ENCODE measurements around the gene TMEM231. TPM values are rescaled to one million over a fixed set of nuclear protein-coding genes. Genes with fewer than 3 reads are reported as not detected.
A peak's percentile ranks its signal among the peaks of the same experiment; 100 is the strongest.
"Not testable (repeated sequence)": the region's sequence is repeated elsewhere in the genome, so short reads cannot be mapped to it uniquely, and the experiment has no call there.

The TMEM231 gene
- total and polyA plus RNA-seq, 12 donors: 2.6 to 13.4 (median 8.7) TPM

DNA sequence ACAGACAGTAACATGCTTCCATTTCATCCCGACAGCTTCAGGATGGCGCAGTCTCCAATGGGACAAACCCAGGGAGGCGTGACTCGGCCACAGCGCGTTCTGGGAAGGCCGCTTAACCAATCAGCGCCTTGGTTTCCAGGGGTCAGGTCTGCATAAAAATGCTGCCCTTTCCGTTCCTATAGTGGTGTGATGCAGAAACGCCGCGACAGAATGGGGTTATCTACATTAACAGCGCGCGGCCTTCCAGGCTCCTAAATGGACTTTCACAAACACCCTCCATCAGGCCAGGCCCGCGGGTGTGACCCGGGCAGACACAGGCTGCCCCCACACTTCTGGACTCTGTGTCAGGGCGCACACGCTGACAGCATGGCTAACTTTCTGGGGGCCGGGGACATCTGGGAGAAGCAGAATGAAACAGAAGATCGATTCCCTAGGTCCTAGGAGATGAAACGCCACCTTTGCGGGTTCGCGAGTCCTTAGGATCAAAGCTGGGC is 792 bp downstream of the TMEM231 start:
- ATAC-seq (peak; percentile 75 to 89 (median 83)), DNase-seq (peak; percentile 78 to 88)
- Histone ChIP-seq H3K36me3 (no peaks in the 10 kb centered on the region), H3K27me3 (no peaks in the 10 kb centered on the region), H3K4me1 (peaks cover 5 to 46% (median 15%) of the 10 kb centered on the region in 9 donors), H3K9me3 (no peaks in the 10 kb centered on the region), H3K4me3 (peak overlapping the region; percentile 47 to 89 (median 72)), H3K27ac (peak overlapping the region; percentile 43 to 90 (median 86))
- WGBS, 2 donors: 1 to 3% methylated on average over 26 of the region's 26 CpGs
- TF ChIP-seq, protein P1, sequence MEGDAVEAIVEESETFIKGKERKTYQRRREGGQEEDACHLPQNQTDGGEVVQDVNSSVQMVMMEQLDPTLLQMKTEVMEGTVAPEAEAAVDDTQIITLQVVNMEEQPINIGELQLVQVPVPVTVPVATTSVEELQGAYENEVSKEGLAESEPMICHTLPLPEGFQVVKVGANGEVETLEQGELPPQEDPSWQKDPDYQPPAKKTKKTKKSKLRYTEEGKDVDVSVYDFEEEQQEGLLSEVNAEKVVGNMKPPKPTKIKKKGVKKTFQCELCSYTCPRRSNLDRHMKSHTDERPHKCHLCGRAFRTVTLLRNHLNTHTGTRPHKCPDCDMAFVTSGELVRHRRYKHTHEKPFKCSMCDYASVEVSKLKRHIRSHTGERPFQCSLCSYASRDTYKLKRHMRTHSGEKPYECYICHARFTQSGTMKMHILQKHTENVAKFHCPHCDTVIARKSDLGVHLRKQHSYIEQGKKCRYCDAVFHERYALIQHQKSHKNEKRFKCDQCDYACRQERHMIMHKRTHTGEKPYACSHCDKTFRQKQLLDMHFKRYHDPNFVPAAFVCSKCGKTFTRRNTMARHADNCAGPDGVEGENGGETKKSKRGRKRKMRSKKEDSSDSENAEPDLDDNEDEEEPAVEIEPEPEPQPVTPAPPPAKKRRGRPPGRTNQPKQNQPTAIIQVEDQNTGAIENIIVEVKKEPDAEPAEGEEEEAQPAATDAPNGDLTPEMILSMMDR (IDR thresholded peaks at IDR 0.05): no peak
- intact Hi-C loops (cut with DNase I): loop anchor here in 3 of 10 donors (1.0 to 10.0 kb wide), 5 partner anchors 11 to 92 kb away; partner anchors contain the start of genes ADAT1 (in 1 of the 3), GABARAPL2 (in 1 of the 3), KARS1 (in 1 of the 3) and TERF2IP (in 1 of the 3)

- H3K36me3 ChIP-seq: peaks cover 0 to 2% (median 0%) of the 10 kb centered on the region in 9 donors
- ATAC-seq (peak in 1 of 8 donors; percentile 18), DNase-seq (peak in 1 of 2 donors; percentile 50)
- peaks cover 5 to 49% (median 15%) of the 10 kb centered on the region in 9 donors for H3K4me1 ChIP-seq
- WGBS, 2 donors: 48 to 63% methylated on average over 2 of the region's 2 CpGs
- H3K27ac ChIP-seq: peak overlapping the region in 7 of 10 donors; percentile 46 to 86 (median 72)
- no peak overlapping the region for H3K4me3 ChIP-seq
- no peaks in the 10 kb centered on the region for H3K9me3 ChIP-seq
- intact Hi-C loops (cut with DNase I): loop anchor here in 5 of 10 donors (5.0 to 10.0 kb wide), 4 partner anchors 36 to 81 kb away; partner anchors contain the start of gene ADAT1 (in 1 of the 5)
- TF ChIP-seq, protein P1 (IDR thresholded peaks at IDR 0.05): no peak
- H3K27me3 ChIP-seq: no peaks in the 10 kb centered on the region
Observed at GRCh38 chr16:75552951-75553350, 3.1 kb downstream of the TMEM231 start.

- intact Hi-C loops (cut with DNase I): loop anchor here in 6 of 10 donors (2.0 to 10.0 kb wide), 5 partner anchors 33 to 79 kb away; partner anchors contain the start of gene ADAT1 (in 1 of the 6)
- DNase-seq: peak in 1 of 2 donors; percentile 82
- no peaks in the 10 kb centered on the region for H3K27me3 ChIP-seq
- TF ChIP-seq, protein P1 (IDR thresholded peaks at IDR 0.05): peak in 7 of 9 donors; percentile 55 to 73 (median 66)
- 59 to 75% methylated on average over 7 of the region's 7 CpGs for WGBS, 2 donors
- H3K27ac ChIP-seq: peak overlapping the region; percentile 18 to 86 (median 77)
- H3K36me3 ChIP-seq: peaks cover 0 to 5% (median 0%) of the 10 kb centered on the region in 9 donors
- peaks cover 0 to 37% (median 10%) of the 10 kb centered on the region in 9 donors for H3K4me1 ChIP-seq
- H3K4me3 ChIP-seq: peak overlapping the region in 5 of 10 donors; percentile 9 to 36 (median 15)
- peak; percentile 67 to 90 (median 82) for ATAC-seq
- H3K9me3 ChIP-seq: no peaks in the 10 kb centered on the region
Observed at GRCh38 chr16:75550211-75550662, 5.8 kb downstream of the TMEM231 start.

DNA sequence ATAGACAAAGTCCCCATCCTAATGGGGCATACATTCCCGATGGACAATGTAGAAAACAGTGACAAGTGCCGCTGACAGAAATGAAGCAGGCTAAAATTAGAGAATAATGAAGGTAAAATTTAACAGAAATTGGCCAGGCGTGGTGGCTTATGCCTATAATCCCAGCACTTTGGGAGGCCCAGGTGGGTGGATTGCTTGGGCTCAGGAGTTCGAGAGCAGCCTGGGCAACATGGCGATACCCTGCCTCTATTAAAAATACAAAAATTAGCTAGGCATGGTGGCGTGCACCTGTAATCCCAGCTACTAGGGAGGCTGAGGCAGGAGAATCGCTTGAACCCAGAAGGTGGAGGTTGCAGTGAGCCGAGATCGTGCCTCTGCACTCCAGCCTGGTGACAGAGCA is 7.6 kb downstream of the TMEM231 start:
- not testable (repeated sequence) for H3K9me3 ChIP-seq, H3K27me3 ChIP-seq, ATAC-seq, H3K4me3 ChIP-seq, DNase-seq, H3K27ac ChIP-seq
- intact Hi-C loops (cut with DNase I): loop anchor here in 2 of 10 donors (2.0 to 10.0 kb wide), 2 partner anchors 74 to 76 kb away; no protein-coding TSS in a partner anchor
- WGBS, 2 donors: 97 to 98% methylated on average over 9 of the region's 9 CpGs
- peaks cover 0 to 26% (median 10%) of the 10 kb centered on the region in 9 donors for H3K4me1 ChIP-seq
- peaks cover 0 to 23% (median 0%) of the 10 kb centered on the region in 9 donors for H3K36me3 ChIP-seq

Measured in heart right ventricle (tissue), 16 donors.